Neural progenitor cell (in vitro differentiated cells): Measurements from ENCODE around the gene RBMXL2. TPM values are rescaled to one million over a fixed set of nuclear protein-coding genes. Genes with fewer than 3 reads are reported as not detected.

ENCODE experiments used
- DNase-seq: peaks from one replicate; pipeline ENCODE4 v3.0.0-alpha.2; 2016; ENCODE audit warnings: low spot score
- H2AFZ ChIP-seq: fragments of 200-600 bp; sonication (generic); replicated peaks from 2 replicates; pipeline ENCODE4 v1.6.1; 2016; ENCODE audit warnings: antibody characterized with exemption
- H3F3A ChIP-seq: fragments of 200-600 bp; sonication (generic); 2 replicates; pipeline ENCODE4 v1.6.1; 2016; ENCODE audit warnings: antibody characterized with exemption, low read depth
- H3K27ac ChIP-seq: fragments of 200-600 bp; sonication (generic); 2 replicates; pipeline ENCODE4 v1.5.1; 2016; ENCODE audit warnings: mild to moderate bottlenecking
- H3K27me3 ChIP-seq: fragments of 200-600 bp; sonication (generic); 2 replicates; pipeline ENCODE4 v1.6.1; 2016; ENCODE audit warnings: mild to moderate bottlenecking, moderate library complexity
- H3K36me3 ChIP-seq: fragments of 200-600 bp; sonication (generic); 2 replicates; pipeline ENCODE4 v1.5.1; 2016
- H3K4me1 ChIP-seq: fragments of 200-600 bp; sonication (generic); 2 replicates; pipeline ENCODE4 v1.6.1; 2016; ENCODE audit warnings: mixed run types
- H3K4me2 ChIP-seq: fragments of 200-600 bp; sonication (generic); 2 replicates; pipeline ENCODE4 v1.6.1; 2016
- H3K4me3 ChIP-seq: fragments of 200-600 bp; sonication (generic); 2 replicates; pipeline ENCODE4 v1.5.1; 2016
- H3K79me2 ChIP-seq: fragments of 200-600 bp; sonication (generic); 2 replicates; pipeline ENCODE4 v1.6.1; 2016; ENCODE audit warnings: low read depth
- H3K9ac ChIP-seq: fragments of 200-600 bp; sonication (generic); 2 replicates; pipeline ENCODE4 v1.6.1; 2016
- H3K9me3 ChIP-seq: fragments of 200-600 bp; sonication (generic); 2 replicates; pipeline ENCODE4 v1.5.1; 2016; ENCODE audit warnings: low read depth
- H4K20me1 ChIP-seq: fragments of 200-600 bp; sonication (generic); 2 replicates; pipeline ENCODE4 v1.6.1; 2016; ENCODE audit warnings: low read depth
- H3K27ac Mint-ChIP-seq: 3 replicates; pipeline ENCODE4 v1.8.0; 2021; ENCODE audit warnings: mixed read lengths
- H3K27me3 Mint-ChIP-seq: 2 replicates; pipeline ENCODE4 v1.8.0; 2022; ENCODE audit warnings: low read depth, mild to moderate bottlenecking, inconsistent platforms, moderate library complexity, mixed read lengths; ENCODE audit not compliant: insufficient read depth
- H3K36me3 Mint-ChIP-seq: 3 replicates; pipeline ENCODE4 v1.8.0; 2021; ENCODE audit warnings: mixed read lengths
- H3K4me1 Mint-ChIP-seq: 3 replicates; pipeline ENCODE4 v1.8.0; 2021; ENCODE audit warnings: mixed read lengths
- H3K4me3 Mint-ChIP-seq: 3 replicates; pipeline ENCODE4 v1.8.0; 2021; ENCODE audit warnings: mild to moderate bottlenecking, moderate library complexity, mixed read lengths
- H3K9me3 Mint-ChIP-seq: 3 replicates; pipeline ENCODE4 v1.8.0; 2020; ENCODE audit warnings: mixed read lengths
- CTCF ChIP-seq: fragments of 200-600 bp; sonication (generic); IDR thresholded peaks from 2 replicates; pipeline ENCODE4 v1.5.1; 2017; ENCODE audit warnings: antibody characterized with exemption, mild to moderate bottlenecking
- EZH2 ChIP-seq: fragments of 200-600 bp; sonication (generic); IDR thresholded peaks from 2 replicates; pipeline ENCODE4 v1.6.1; 2017; ENCODE audit warnings: antibody characterized with exemption, mild to moderate bottlenecking, moderate library complexity
- EZH2phosphoT487 ChIP-seq: fragments of 200-600 bp; sonication (generic); IDR thresholded peaks from 2 replicates; pipeline ENCODE4 v1.6.1; 2017; ENCODE audit warnings: antibody characterized with exemption
- total RNA-seq: library from RNA; depleted of rRNA; stranded (reverse); fragments of >200 nt; gene quantifications from 2 replicates; pipeline ENCODE4 v1.2.3, GENCODE V29; 2015; ENCODE audit warnings: low replicate concordance

RBMXL2 gene
- total RNA-seq, 1 donor from 2014 or later = not detected

- H3K9me3 Mint-ChIP-seq = no peaks in the 10 kb centered on the region
- TF ChIP-seq EZH2 (no peak), EZH2phosphoT487 (no peak), CTCF (no peak)
These were observed 31.8 kb upstream of the RBMXL2 start for GRCh38 chr11:7056828-7057513.

DNA sequence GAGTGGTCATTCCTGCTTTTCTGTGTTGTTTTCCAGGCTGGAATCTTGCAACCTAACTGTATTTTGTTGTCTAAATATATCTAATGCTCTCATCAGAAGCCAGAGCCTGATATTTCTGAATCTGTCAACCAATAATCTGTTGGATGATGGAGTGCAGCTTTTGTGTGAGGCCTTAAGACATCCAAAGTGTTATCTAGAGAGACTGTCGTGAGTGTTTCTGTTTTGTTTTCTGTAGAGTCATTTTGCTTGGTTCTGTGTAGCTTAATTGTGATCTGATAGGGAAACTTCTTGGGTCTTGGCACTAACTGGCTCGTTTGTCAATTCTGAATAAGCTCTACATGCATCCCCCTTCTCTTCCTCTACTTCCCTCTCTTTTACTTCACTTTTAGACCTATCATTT, 31.2 kb upstream of the RBMXL2 start:
- H3K36me3 Mint-ChIP-seq = no peaks in the 10 kb centered on the region
- H2AFZ ChIP-seq = no peak overlapping the region
- no peaks in the 10 kb centered on the region for H3K4me1 Mint-ChIP-seq
- no peak overlapping the region for H3K27ac ChIP-seq
- H3K4me3 ChIP-seq = no peak overlapping the region
- H3K4me2 ChIP-seq = no peak overlapping the region
- H3K9ac ChIP-seq = no peak overlapping the region
- no peak for DNase-seq
- no peaks in the 10 kb centered on the region for H3K36me3 ChIP-seq
- H3K9me3 Mint-ChIP-seq = no peaks in the 10 kb centered on the region
- no peak overlapping the region for H3K27ac Mint-ChIP-seq
- no peaks in the 10 kb centered on the region for H3K27me3 Mint-ChIP-seq
- H3K9me3 ChIP-seq = no peaks in the 10 kb centered on the region
- H3K27me3 ChIP-seq = no peaks in the 10 kb centered on the region
- no peaks in the 10 kb centered on the region for H4K20me1 ChIP-seq
- no peak overlapping the region for H3K4me3 Mint-ChIP-seq
- no peaks in the 10 kb centered on the region for H3F3A ChIP-seq
- peaks cover 5% of the 10 kb centered on the region for H3K4me1 ChIP-seq
- H3K79me2 ChIP-seq = no peaks in the 10 kb centered on the region
- TF ChIP-seq EZH2phosphoT487 (no peak), EZH2 (no peak), CTCF (no peak)

More at GRCh38 chr11:7056828-7057513, 31.8 kb upstream of the RBMXL2 start:
- Mint-ChIP-seq H3K36me3 (no peaks in the 10 kb centered on the region), H3K27ac (no peak overlapping the region), H3K27me3 (no peaks in the 10 kb centered on the region), H3K4me3 (no peak overlapping the region), H3K4me1 (no peaks in the 10 kb centered on the region)
- Histone ChIP-seq H3K27ac (no peak overlapping the region), H4K20me1 (no peaks in the 10 kb centered on the region), H3K9ac (no peak overlapping the region), H3K4me2 (no peak overlapping the region), H3K4me1 (peaks cover 5% of the 10 kb centered on the region), H3K36me3 (no peaks in the 10 kb centered on the region), H3K4me3 (no peak overlapping the region), H3K9me3 (no peaks in the 10 kb centered on the region), H3K27me3 (no peaks in the 10 kb centered on the region), H3K79me2 (no peaks in the 10 kb centered on the region), H3F3A (no peaks in the 10 kb centered on the region), H2AFZ (no peak overlapping the region)
- DNase-seq = no peak

DNA sequence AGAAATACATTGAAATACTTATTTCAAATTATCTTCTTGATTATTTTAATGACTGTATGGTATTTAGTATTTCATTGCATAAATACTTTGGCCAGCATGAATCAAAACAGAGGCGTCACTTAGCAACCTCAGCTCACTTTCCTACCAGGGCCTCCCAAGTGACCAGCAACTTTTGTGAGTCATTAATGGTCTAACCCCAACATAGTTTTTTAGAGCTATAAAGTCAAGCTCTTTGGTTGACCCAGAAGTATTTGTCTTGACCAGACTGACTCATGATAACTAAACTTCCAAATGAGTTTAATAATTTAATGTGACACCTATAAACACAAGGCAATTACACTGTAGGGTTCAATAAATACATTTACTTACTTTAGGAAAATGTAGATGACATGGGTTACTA, 27.9 kb upstream of the RBMXL2 start:
- no peaks in the 10 kb centered on the region for H4K20me1 ChIP-seq
- peaks cover 5% of the 10 kb centered on the region for H3K4me1 ChIP-seq
- H3F3A ChIP-seq = no peaks in the 10 kb centered on the region
- TF ChIP-seq EZH2phosphoT487 (no peak), CTCF (no peak), EZH2 (no peak)
- no peak overlapping the region for H3K4me2 ChIP-seq
- no peaks in the 10 kb centered on the region for H3K36me3 ChIP-seq
- no peak overlapping the region for H2AFZ ChIP-seq
- no peaks in the 10 kb centered on the region for H3K9me3 ChIP-seq
- no peak overlapping the region for H3K4me3 ChIP-seq
- no peaks in the 10 kb centered on the region for H3K79me2 ChIP-seq
- no peak for DNase-seq
- H3K27ac ChIP-seq = no peak overlapping the region
- H3K27me3 Mint-ChIP-seq = no peaks in the 10 kb centered on the region
- no peaks in the 10 kb centered on the region for H3K4me1 Mint-ChIP-seq
- H3K9me3 Mint-ChIP-seq = no peaks in the 10 kb centered on the region
- H3K4me3 Mint-ChIP-seq = no peak overlapping the region
- H3K9ac ChIP-seq = no peak overlapping the region
- no peaks in the 10 kb centered on the region for H3K27me3 ChIP-seq
- H3K36me3 Mint-ChIP-seq = no peaks in the 10 kb centered on the region
- H3K27ac Mint-ChIP-seq = no peak overlapping the region
